Measurements from ENCODE around the gene GDF2.

GRCh38 chr10:47366731-47367460 lies 44.6 kb downstream of the GDF2 start:
- TF ChIP-seq YY1 (IDR thresholded peaks at IDR 0.05; ENCODE audit: low read depth, low read length) (no peak), MYC (IDR thresholded peaks at IDR 0.05; ENCODE audit: insufficient read depth, insufficient read length, insufficient replicate concordance, low read length, severe bottlenecking) (no peak)

Measured in GM12878 (cell line).